Stomach (tissue), 4 donors: Measurements from ENCODE around the gene WDR59.

Source experiments
- POLR2A ChIP-seq, 4 donors: fragments of 450-650 bp; IDR thresholded peaks; one replicate each; pipeline ENCODE4 v1.6.1; 2016; ENCODE audit warnings: antibody characterized with exemption in 4 of 4, control low read depth in 2 of 4, mild to moderate bottlenecking in 1 of 4, moderate library complexity in 1 of 4
- TF ChIP-seq, protein P1 (sequence below), 7 experiments: fragments of 450-650 bp in 4 of 7; fragments of 200-600 bp in 3 of 7; sonication (generic) in 3 of 7; IDR thresholded peaks; one replicate each; pipeline ENCODE4 v1.5.1; 2016 to 2019; ENCODE audit warnings: antibody characterized with exemption in 7 of 7, control low read depth in 2 of 7, mild to moderate bottlenecking in 1 of 7

DNA sequence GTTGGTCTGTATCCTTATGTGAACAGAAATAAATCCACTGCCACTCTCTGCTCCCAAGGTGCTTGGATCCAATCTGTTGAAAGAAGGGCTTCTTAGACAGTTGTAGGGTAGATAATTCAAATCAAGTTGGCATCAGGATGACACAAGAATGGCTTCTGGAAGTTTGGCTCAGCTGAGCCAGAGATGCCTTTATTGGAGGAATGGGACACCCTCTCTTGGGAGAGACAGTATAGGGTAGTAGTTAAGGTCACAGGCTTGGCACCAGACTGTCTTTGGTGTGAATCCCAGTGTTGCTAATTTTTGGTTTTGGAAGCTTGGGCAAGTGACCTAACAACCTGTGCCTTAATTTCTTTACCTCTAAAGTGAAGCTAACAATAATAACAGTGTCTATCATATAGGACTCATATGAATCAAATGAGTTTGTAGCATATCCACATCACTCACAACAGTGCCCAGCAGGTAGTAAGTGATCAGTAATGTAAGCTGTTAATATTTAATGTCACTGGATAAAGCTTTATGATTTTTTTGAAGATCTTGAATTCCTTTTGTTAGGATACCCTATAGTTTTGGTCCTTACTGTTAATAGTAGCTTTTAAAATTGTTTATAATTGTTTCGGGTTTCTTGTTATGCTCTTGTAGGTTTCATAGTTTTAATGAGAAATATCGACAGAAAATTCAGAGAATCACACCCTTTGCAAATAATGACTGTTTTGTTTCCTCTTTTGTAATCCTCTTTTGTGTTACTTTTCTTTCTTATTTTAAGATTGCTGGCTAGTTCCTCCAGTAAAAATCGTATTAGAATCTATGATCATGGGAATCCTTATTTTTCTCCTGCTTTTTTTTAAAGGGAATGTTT, 33.0 kb upstream of the WDR59 start:
- TF ChIP-seq POLR2A (IDR thresholded peaks at IDR 0.05): no peak
- TF ChIP-seq, protein P1, sequence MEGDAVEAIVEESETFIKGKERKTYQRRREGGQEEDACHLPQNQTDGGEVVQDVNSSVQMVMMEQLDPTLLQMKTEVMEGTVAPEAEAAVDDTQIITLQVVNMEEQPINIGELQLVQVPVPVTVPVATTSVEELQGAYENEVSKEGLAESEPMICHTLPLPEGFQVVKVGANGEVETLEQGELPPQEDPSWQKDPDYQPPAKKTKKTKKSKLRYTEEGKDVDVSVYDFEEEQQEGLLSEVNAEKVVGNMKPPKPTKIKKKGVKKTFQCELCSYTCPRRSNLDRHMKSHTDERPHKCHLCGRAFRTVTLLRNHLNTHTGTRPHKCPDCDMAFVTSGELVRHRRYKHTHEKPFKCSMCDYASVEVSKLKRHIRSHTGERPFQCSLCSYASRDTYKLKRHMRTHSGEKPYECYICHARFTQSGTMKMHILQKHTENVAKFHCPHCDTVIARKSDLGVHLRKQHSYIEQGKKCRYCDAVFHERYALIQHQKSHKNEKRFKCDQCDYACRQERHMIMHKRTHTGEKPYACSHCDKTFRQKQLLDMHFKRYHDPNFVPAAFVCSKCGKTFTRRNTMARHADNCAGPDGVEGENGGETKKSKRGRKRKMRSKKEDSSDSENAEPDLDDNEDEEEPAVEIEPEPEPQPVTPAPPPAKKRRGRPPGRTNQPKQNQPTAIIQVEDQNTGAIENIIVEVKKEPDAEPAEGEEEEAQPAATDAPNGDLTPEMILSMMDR (IDR thresholded peaks at IDR 0.05): no peak
